Loucy (cell line): Measurements from ENCODE around the gene USPL1.

Experiments
- H2AFZ ChIP-seq: fragments of 200-600 bp; sonication (generic); 2 replicates; pipeline ENCODE4 v1.6.0; 2016; ENCODE audit warnings: antibody characterized with exemption, mild to moderate bottlenecking, low read length, moderate library complexity
- H3F3A ChIP-seq: fragments of 200-600 bp; 2 replicates; pipeline ENCODE4 v1.6.0; 2016; ENCODE audit warnings: antibody characterized with exemption, low read depth, mild to moderate bottlenecking
- H3K27me3 ChIP-seq: fragments of 200-600 bp; sonication (generic); 2 replicates; pipeline ENCODE4 v1.6.1; 2014; ENCODE audit warnings: low read length, mild to moderate bottlenecking; ENCODE audit not compliant: insufficient read depth, poor library complexity, severe bottlenecking
- H3K36me3 ChIP-seq: fragments of 200-600 bp; sonication (generic); 2 replicates; pipeline ENCODE4 v1.6.1; 2016; ENCODE audit warnings: low read length; ENCODE audit not compliant: insufficient read depth
- H3K4me1 ChIP-seq: fragments of 200-600 bp; sonication (generic); 2 replicates; pipeline ENCODE4 v1.5.1; 2014; ENCODE audit warnings: low read length, mild to moderate bottlenecking; ENCODE audit not compliant: insufficient read depth, poor library complexity, severe bottlenecking
- H3K4me2 ChIP-seq: fragments of 200-600 bp; sonication (generic); 2 replicates; pipeline ENCODE4 v1.6.0; 2014; ENCODE audit warnings: antibody characterized with exemption, low read length, low read depth, mild to moderate bottlenecking; ENCODE audit not compliant: poor library complexity, severe bottlenecking
- H3K4me3 ChIP-seq: fragments of 200-600 bp; sonication (generic); 2 replicates; pipeline ENCODE4 v1.5.1; 2014; ENCODE audit warnings: low read length, mild to moderate bottlenecking, mixed read lengths; ENCODE audit not compliant: poor library complexity, severe bottlenecking
- H3K79me2 ChIP-seq: fragments of 200-600 bp; sonication (generic); 2 replicates; pipeline ENCODE4 v1.6.1; 2014; ENCODE audit warnings: low read length; ENCODE audit not compliant: insufficient read depth
- H3K9ac ChIP-seq: fragments of 200-600 bp; sonication (generic); 2 replicates; pipeline ENCODE4 v1.6.0; 2014; ENCODE audit warnings: mild to moderate bottlenecking, low read depth, low read length, moderate library complexity; ENCODE audit not compliant: poor library complexity, severe bottlenecking
- H3K9me2 ChIP-seq: fragments of 200-600 bp; sonication (generic); replicated peaks from 2 replicates; pipeline ENCODE4 v1.6.1; 2016; ENCODE audit warnings: low read depth, low read length, mixed read lengths
- H3K9me3 ChIP-seq: fragments of 200-600 bp; sonication (generic); 2 replicates; pipeline ENCODE4 v1.6.1; 2014; ENCODE audit warnings: mild to moderate bottlenecking, antibody characterized with exemption, low read length, low read depth; ENCODE audit not compliant: insufficient read depth
- H4K20me1 ChIP-seq: fragments of 200-600 bp; sonication (generic); 2 replicates; pipeline ENCODE4 v1.6.0; 2014; ENCODE audit warnings: antibody characterized with exemption, low read length, mild to moderate bottlenecking; ENCODE audit not compliant: insufficient read depth, poor library complexity, severe bottlenecking
- CTCF ChIP-seq: fragments of 200-600 bp; sonication (generic); conservative IDR thresholded peaks from 2 replicates; pipeline ENCODE4 v1.5.1; 2014; ENCODE audit warnings: mild to moderate bottlenecking, antibody characterized with exemption, low read length
- EZH2phosphoT487 ChIP-seq: fragments of 200-600 bp; IDR thresholded peaks from 2 replicates; pipeline ENCODE4 v1.6.1; 2018; ENCODE audit warnings: antibody characterized with exemption, mild to moderate bottlenecking, moderate library complexity, borderline replicate concordance

USPL1 gene

GRCh38 chr13:30593001-30593400 lies 24.7 kb upstream of the USPL1 start:
- H3F3A ChIP-seq = no peaks in the 10 kb centered on the region
- H3K79me2 ChIP-seq = no peaks in the 10 kb centered on the region
- H3K4me3 ChIP-seq = no peak overlapping the region
- H3K4me2 ChIP-seq = no peak overlapping the region
- H3K9me2 ChIP-seq = no peaks in the 10 kb centered on the region
- no peak overlapping the region for H3K9ac ChIP-seq
- H3K4me1 ChIP-seq = no peaks in the 10 kb centered on the region
- no peaks in the 10 kb centered on the region for H3K36me3 ChIP-seq
- no peak overlapping the region for H2AFZ ChIP-seq
- TF ChIP-seq CTCF (no peak), EZH2phosphoT487 (no peak)
- no peaks in the 10 kb centered on the region for H3K27me3 ChIP-seq
- H3K9me3 ChIP-seq = no peaks in the 10 kb centered on the region
- no peaks in the 10 kb centered on the region for H4K20me1 ChIP-seq

GRCh38 chr13:30600496-30600895 lies 17.2 kb upstream of the USPL1 start:
- no peaks in the 10 kb centered on the region for H3K9me3 ChIP-seq

DNA sequence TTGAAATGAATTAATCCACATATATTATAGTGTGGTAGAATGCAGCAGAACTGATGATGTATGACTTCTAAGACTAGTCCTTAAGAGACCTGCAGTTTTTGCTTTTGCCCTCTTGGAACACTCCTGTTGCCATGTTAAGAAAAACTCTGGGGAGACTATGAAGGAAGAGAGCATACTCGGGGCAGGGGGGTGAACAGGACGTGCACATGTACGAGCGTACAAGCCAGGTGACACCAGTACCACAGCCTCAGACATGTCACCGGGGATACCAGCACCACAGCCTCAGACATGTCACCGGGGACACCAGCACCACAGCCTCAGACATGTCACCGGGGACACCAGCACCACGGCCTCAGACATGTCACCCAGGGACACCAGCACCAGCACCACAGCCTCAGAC lies 15.9 kb upstream of the USPL1 start:
- H3K36me3 ChIP-seq = no peaks in the 10 kb centered on the region
- TF ChIP-seq CTCF = no peak
- TF ChIP-seq EZH2phosphoT487 = no peak

More at GRCh38 chr13:30600496-30600895, 17.2 kb upstream of the USPL1 start:
- H3K9me2 ChIP-seq = no peaks in the 10 kb centered on the region
- H3K27me3 ChIP-seq = no peaks in the 10 kb centered on the region
- no peaks in the 10 kb centered on the region for H3K79me2 ChIP-seq
- H4K20me1 ChIP-seq = no peaks in the 10 kb centered on the region
- no peaks in the 10 kb centered on the region for H3K36me3 ChIP-seq
- no peak overlapping the region for H2AFZ ChIP-seq
- H3K9ac ChIP-seq = no peak overlapping the region
- no peak overlapping the region for H3K4me2 ChIP-seq
- H3F3A ChIP-seq = no peaks in the 10 kb centered on the region
- H3K4me1 ChIP-seq = peaks cover 6% of the 10 kb centered on the region
- no peak for TF ChIP-seq EZH2phosphoT487
- TF ChIP-seq CTCF = no peak
- no peak overlapping the region for H3K4me3 ChIP-seq

More for the DNA sequence above, 15.9 kb upstream of the USPL1 start:
- Histone ChIP-seq H3K4me3 (no peak overlapping the region), H3K9me3 (no peaks in the 10 kb centered on the region), H3K4me1 (peaks cover 6% of the 10 kb centered on the region), H3K4me2 (no peak overlapping the region), H3K79me2 (no peaks in the 10 kb centered on the region), H3K9ac (no peak overlapping the region), H4K20me1 (no peaks in the 10 kb centered on the region), H3K27me3 (no peaks in the 10 kb centered on the region), H2AFZ (no peak overlapping the region), H3F3A (no peaks in the 10 kb centered on the region), H3K9me2 (no peaks in the 10 kb centered on the region)
